Activated CD8-positive, alpha-beta memory T cell treated with anti-CD3 and anti-CD28 coated beads, Interleukin-2, amount 10 ng/mL, durations not matched to agents 7 days and 5 days (primary cell): ENCODE measurements around the gene AK4. TPM values are rescaled to one million over a fixed set of nuclear protein-coding genes. Genes with fewer than 3 reads are reported as not detected.
A peak's percentile ranks its signal among the peaks of the same experiment; 100 is the strongest.

Experiments used
- ATAC-seq: fragments of 150-1000 bp; cut with Tn5 transposase; one replicate; pipeline ENCODE4 v1.10.0; 2021; ENCODE audit warnings: moderate library complexity
- CTCF ChIA-PET: fragments of 350-600 bp; sonication (Branson Sonifier 250); formaldehyde crosslinking; loops from one replicate; lab custom pipeline; 2021; ENCODE audit warnings: antibody characterized with exemption; lab: Charles Lee
- DNase-seq: peaks from one replicate; pipeline ENCODE4 v3.0.0-alpha.2; 2020
- H3K27ac Mint-ChIP-seq: one replicate; pipeline ENCODE4 v1.8.0; 2021; ENCODE audit warnings: mild to moderate bottlenecking, mixed read lengths
- H3K27me3 Mint-ChIP-seq: one replicate; pipeline ENCODE4 v1.8.0; 2021; ENCODE audit warnings: mixed read lengths
- H3K36me3 Mint-ChIP-seq: one replicate; pipeline ENCODE4 v1.8.0; 2021; ENCODE audit warnings: mild to moderate bottlenecking, mixed read lengths
- H3K4me1 Mint-ChIP-seq: one replicate; pipeline ENCODE4 v1.8.0; 2021; ENCODE audit warnings: mixed read lengths
- H3K4me3 Mint-ChIP-seq: one replicate; pipeline ENCODE4 v1.8.0; 2021; ENCODE audit warnings: mild to moderate bottlenecking, moderate library complexity, mixed read lengths
- H3K9me3 Mint-ChIP-seq: one replicate; pipeline ENCODE4 v1.8.0; 2022; ENCODE audit warnings: low read depth, mixed read lengths
- total RNA-seq, 2 experiments: library from RNA; stranded (reverse); gene quantifications; one replicate each; pipeline ENCODE4 v1.2.3, GENCODE V29; 2021

Gene AK4
- total RNA-seq, 2 experiments from 2014 or later = 51.5 to 60.5 TPM

GRCh38 chr1:65221638-65222339 lies 73.8 kb downstream of the AK4 start:
- H3K27me3 Mint-ChIP-seq = no peaks in the 10 kb centered on the region
- CTCF ChIA-PET = interaction anchor here (1.6 to 1.9 kb wide), 2 partner anchors 9 to 14 kb away, joined by 5 read pairs; no protein-coding TSS in a partner anchor
- H3K27ac Mint-ChIP-seq = no peak overlapping the region
- peaks cover 4% of the 10 kb centered on the region for H3K4me1 Mint-ChIP-seq
- ATAC-seq (no peak), DNase-seq (no peak)
- H3K9me3 Mint-ChIP-seq = no peaks in the 10 kb centered on the region
- H3K36me3 Mint-ChIP-seq = peaks cover 53% of the 10 kb centered on the region
- H3K4me3 Mint-ChIP-seq = no peak overlapping the region

GRCh38 chr1:65222340-65222940 lies 74.4 kb downstream of the AK4 start:
- no peak overlapping the region for H3K27ac Mint-ChIP-seq
- CTCF ChIA-PET = interaction anchor here (1.9 kb wide), 1 partner anchor 9 kb away, joined by 5 read pairs; no protein-coding TSS in a partner anchor
- peaks cover 47% of the 10 kb centered on the region for H3K36me3 Mint-ChIP-seq
- H3K4me1 Mint-ChIP-seq = no peaks in the 10 kb centered on the region
- H3K4me3 Mint-ChIP-seq = no peak overlapping the region
- ATAC-seq = no peak
- H3K27me3 Mint-ChIP-seq = no peaks in the 10 kb centered on the region
- H3K9me3 Mint-ChIP-seq = no peaks in the 10 kb centered on the region
- no peak for DNase-seq

DNA sequence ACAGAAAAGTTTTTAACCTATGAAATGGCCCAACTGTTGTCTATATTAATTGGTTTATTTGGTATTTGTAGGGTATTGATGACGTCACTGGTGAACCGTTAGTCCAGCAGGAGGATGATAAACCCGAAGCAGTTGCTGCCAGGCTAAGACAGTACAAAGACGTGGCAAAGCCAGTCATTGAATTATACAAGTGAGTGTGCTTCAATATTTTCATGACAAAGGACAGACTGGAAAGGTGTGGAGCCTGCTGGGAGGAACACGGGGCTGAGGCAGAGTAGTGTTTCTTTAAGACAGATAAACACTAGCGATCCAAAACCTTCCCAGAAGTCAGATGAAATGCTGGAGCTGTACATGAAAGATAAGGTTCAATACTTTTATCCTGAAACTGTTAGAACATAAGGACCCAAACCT lies 76.7 kb downstream of the AK4 start:
- ATAC-seq (no peak), DNase-seq (no peak)
- no peak overlapping the region for H3K27ac Mint-ChIP-seq
- no peak overlapping the region for H3K4me3 Mint-ChIP-seq
- H3K36me3 Mint-ChIP-seq = peaks cover 47% of the 10 kb centered on the region
- CTCF ChIA-PET = interaction anchor here (1.0 to 1.6 kb wide), 2 partner anchors 11 to 463 kb away, joined by 3 to 5 read pairs; no protein-coding TSS in a partner anchor
- peaks cover 3% of the 10 kb centered on the region for H3K4me1 Mint-ChIP-seq
- no peaks in the 10 kb centered on the region for H3K9me3 Mint-ChIP-seq
- no peaks in the 10 kb centered on the region for H3K27me3 Mint-ChIP-seq

DNA sequence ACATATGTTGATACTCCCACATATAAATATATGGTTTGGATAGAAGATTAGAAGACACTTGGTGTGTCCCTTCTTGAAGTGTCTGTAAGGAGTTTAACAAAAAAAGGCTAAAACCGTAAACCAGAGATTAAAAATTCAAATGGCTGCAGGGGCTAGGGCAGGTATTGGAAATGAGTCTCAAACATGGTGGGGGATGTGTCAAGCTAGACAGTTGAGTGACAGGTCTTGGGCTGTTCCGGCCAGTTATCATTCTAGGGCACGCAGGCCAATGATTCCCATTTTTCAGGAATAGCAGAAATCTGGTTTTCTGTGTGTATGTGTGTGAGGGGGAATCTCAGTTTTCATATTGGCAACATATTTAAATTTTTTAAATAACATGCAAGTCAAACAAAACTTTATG lies 77.2 kb downstream of the AK4 start:
- peaks cover 8% of the 10 kb centered on the region for H3K4me1 Mint-ChIP-seq
- peaks cover 46% of the 10 kb centered on the region for H3K36me3 Mint-ChIP-seq
- H3K4me3 Mint-ChIP-seq = no peak overlapping the region
- no peaks in the 10 kb centered on the region for H3K27me3 Mint-ChIP-seq
- no peak overlapping the region for H3K27ac Mint-ChIP-seq
- no peak for ATAC-seq
- no peaks in the 10 kb centered on the region for H3K9me3 Mint-ChIP-seq
- CTCF ChIA-PET = interaction anchor here (1.0 kb wide), 1 partner anchor 10 kb away, joined by 3 read pairs; no protein-coding TSS in a partner anchor
- no peak for DNase-seq

DNA sequence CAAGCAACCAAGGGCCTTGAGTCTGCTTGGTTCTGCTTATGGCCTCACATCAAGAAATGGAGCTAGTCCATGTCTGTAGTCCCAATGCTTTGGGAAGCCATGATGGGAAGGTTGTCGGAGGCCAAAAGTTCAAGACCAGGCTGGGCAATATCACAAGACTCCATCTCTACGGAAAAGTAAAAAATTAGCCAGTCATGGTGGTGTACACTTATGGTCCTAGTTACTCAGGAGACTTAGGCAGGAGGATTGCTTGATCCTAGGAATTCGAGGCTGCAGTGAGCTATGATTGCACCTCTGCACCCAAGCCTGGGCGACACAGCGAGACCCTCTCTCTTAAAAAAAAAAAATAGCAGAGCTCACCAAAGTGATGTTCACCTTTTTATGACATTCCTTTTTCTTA lies 81.2 kb downstream of the AK4 start:
- CTCF ChIA-PET = interaction anchor here (1.1 to 2.9 kb wide), 3 partner anchors 12 to 458 kb away, joined by 3 to 16 read pairs (median 5); no protein-coding TSS in a partner anchor
- H3K9me3 Mint-ChIP-seq = no peaks in the 10 kb centered on the region
- no peak for DNase-seq
- no peak overlapping the region for H3K4me3 Mint-ChIP-seq
- no peak overlapping the region for H3K27ac Mint-ChIP-seq
- ATAC-seq = no peak
- H3K27me3 Mint-ChIP-seq = no peaks in the 10 kb centered on the region
- peaks cover 30% of the 10 kb centered on the region for H3K36me3 Mint-ChIP-seq
- peaks cover 34% of the 10 kb centered on the region for H3K4me1 Mint-ChIP-seq

DNA sequence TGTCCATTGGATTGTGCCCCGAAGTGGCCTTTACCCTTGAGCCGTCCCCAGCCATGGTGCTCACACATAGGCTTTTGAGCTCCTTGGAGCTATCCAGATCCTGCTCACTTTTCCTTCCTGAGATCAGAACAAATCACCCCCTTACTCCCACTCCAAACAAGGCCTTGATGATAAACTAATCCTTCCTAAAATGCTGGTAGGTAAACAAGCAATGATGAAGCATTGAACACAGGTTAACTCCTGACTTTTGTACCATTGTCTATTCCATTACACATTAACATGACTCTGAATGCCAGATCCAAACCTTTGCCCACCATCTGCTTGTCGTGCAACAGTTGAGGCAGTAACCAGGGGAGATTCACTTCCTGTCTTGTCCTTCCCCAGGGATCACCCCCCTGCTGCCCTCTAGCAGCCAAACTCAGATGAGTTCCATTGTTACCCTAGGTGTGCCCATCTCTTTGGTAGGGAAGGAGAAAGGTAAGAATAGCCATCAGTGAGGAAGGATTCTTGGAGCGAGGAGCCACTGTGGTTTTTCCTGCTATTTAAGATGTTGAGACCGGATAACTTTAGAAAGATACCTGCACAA lies 81.8 kb downstream of the AK4 start:
- peak overlapping the region; percentile 18 for H3K27ac Mint-ChIP-seq
- no peaks in the 10 kb centered on the region for H3K9me3 Mint-ChIP-seq
- DNase-seq (no peak), ATAC-seq (no peak)
- H3K4me3 Mint-ChIP-seq = no peak overlapping the region
- H3K4me1 Mint-ChIP-seq = peaks cover 34% of the 10 kb centered on the region
- no peaks in the 10 kb centered on the region for H3K27me3 Mint-ChIP-seq
- H3K36me3 Mint-ChIP-seq = peaks cover 23% of the 10 kb centered on the region
- CTCF ChIA-PET = interaction anchor here (0.7 to 2.9 kb wide), 5 partner anchors 12 to 1012 kb away, joined by 3 to 16 read pairs (median 5); no protein-coding TSS in a partner anchor

GRCh38 chr1:65230731-65231481 lies 82.9 kb downstream of the AK4 start:
- H3K27ac Mint-ChIP-seq = peak overlapping the region; percentile 65
- CTCF ChIA-PET = interaction anchor here (0.7 to 2.9 kb wide), 6 partner anchors 200 to 1011 kb away, joined by 3 to 16 read pairs (median 10); no protein-coding TSS in a partner anchor
- no peak overlapping the region for H3K4me3 Mint-ChIP-seq
- ATAC-seq (peak; percentile 82), DNase-seq (peak; percentile 58)
- H3K27me3 Mint-ChIP-seq = no peaks in the 10 kb centered on the region
- peaks cover 16% of the 10 kb centered on the region for H3K36me3 Mint-ChIP-seq
- H3K9me3 Mint-ChIP-seq = no peaks in the 10 kb centered on the region
- H3K4me1 Mint-ChIP-seq = peaks cover 34% of the 10 kb centered on the region

GRCh38 chr1:65231718-65232330 lies 83.8 kb downstream of the AK4 start:
- Mint-ChIP-seq H3K4me3 (no peak overlapping the region), H3K27me3 (no peaks in the 10 kb centered on the region), H3K4me1 (peaks cover 34% of the 10 kb centered on the region), H3K9me3 (no peaks in the 10 kb centered on the region), H3K36me3 (peaks cover 19% of the 10 kb centered on the region), H3K27ac (peak overlapping the region; percentile 13)
- ATAC-seq (no peak), DNase-seq (no peak)
- CTCF ChIA-PET = interaction anchor here (2.1 to 2.7 kb wide), 3 partner anchors 228 to 1010 kb away, joined by 8 to 16 read pairs (median 12); no protein-coding TSS in a partner anchor

- DNase-seq = no peak
- Mint-ChIP-seq H3K27ac (no peak overlapping the region), H3K4me3 (no peak overlapping the region), H3K9me3 (no peaks in the 10 kb centered on the region), H3K27me3 (no peaks in the 10 kb centered on the region), H3K36me3 (peaks cover 19% of the 10 kb centered on the region), H3K4me1 (peaks cover 34% of the 10 kb centered on the region)
- CTCF ChIA-PET = interaction anchor here (0.6 to 2.7 kb wide), 4 partner anchors 85 to 456 kb away, joined by 3 to 16 read pairs (median 8); partner anchors contain the start of gene AK4
- no peak for ATAC-seq
Observed at GRCh38 chr1:65232461-65232990, 84.5 kb downstream of the AK4 start.

DNA sequence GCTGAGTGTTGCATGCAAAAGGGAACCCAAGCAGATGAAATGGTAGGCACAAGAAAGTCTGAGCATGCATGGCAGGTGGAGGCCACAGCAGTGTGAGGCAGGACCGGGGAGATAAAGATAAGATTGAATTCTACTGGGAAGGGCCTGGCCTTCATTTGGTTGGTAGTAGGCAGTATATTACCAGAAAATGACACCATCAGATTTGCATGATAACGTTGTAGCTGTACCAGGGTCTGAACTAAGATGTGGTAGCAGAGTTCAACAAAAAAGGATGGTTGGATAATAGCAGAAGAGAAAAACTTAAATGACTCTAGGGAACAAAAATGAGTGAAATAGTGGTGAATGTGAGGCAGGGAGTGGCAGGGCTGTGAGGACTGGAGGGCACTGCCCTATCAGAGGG lies 85.8 kb downstream of the AK4 start:
- H3K4me1 Mint-ChIP-seq = peaks cover 34% of the 10 kb centered on the region
- no peak for ATAC-seq
- no peaks in the 10 kb centered on the region for H3K9me3 Mint-ChIP-seq
- no peak overlapping the region for H3K27ac Mint-ChIP-seq
- CTCF ChIA-PET = interaction anchor here (0.5 to 3.2 kb wide), 4 partner anchors 16 to 454 kb away, joined by 3 to 16 read pairs (median 8); partner anchors contain the start of gene AK4
- peaks cover 16% of the 10 kb centered on the region for H3K36me3 Mint-ChIP-seq
- H3K27me3 Mint-ChIP-seq = peaks cover 4% of the 10 kb centered on the region
- no peak for DNase-seq
- H3K4me3 Mint-ChIP-seq = no peak overlapping the region

DNA sequence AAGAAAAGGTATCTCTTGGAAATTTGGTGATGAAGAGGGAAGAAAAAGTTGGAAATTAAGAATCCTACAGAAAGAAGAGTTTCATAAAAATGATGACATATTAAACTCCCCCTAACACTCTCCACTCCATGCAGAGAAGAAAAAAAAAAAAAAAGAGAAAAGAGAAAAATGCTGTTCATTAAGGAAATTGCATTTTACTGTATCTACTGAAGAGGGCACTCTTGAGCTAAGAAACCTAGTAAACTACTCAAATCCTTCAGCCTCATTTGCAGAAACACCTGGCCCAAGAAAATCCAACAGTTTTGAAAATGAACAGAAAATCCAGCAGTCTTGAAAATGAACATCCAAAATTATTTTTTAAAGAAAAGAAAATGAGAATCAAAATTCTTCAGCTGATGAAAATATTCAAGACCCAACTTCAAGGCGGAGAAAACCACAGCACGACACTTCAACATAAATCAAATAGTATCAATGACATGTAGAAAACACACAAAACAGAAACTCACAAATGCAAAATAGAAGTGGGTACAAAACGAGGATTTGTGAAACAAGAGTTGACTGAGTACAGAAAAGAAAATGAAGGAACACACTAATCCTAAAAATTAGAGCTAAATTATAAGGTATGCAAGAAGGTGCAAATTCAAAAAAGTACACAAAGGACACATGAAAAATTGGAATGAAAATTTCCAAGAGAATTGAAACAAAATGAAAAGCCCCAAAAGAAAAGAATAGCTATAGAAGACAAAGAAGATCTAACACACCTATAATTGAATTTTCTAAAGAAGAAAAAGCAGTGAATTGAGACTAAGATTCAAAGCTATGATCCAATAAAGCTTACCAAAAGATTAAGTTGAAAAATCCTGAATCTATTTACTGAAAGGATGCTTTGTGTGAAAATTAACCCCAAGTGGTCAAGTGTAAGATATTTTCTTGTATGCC lies 88.1 kb downstream of the AK4 start:
- Mint-ChIP-seq H3K4me3 (no peak overlapping the region), H3K4me1 (peaks cover 16% of the 10 kb centered on the region), H3K9me3 (no peaks in the 10 kb centered on the region), H3K27me3 (peaks cover 11% of the 10 kb centered on the region), H3K36me3 (peaks cover 6% of the 10 kb centered on the region), H3K27ac (no peak overlapping the region)
- no peak for DNase-seq
- ATAC-seq = no peak
- CTCF ChIA-PET = interaction anchor here (0.7 to 3.5 kb wide), 25 partner anchors 11 to 1137 kb away, joined by 3 to 40 read pairs (median 5); partner anchors contain the start of genes DNAJC6, LEPR and LEPROT
